Kidney (tissue), 14 donors: ENCODE measurements around the gene PLCH1. TPM values are rescaled to one million over a fixed set of nuclear protein-coding genes. Genes with fewer than 3 reads are reported as not detected.

Experiments
- DNase-seq, 5 donors: peaks; one replicate each; pipeline ENCODE4 v3.0.0-alpha.2; 2013 to 2020
- FAIRE-seq: peaks from 2 replicates; lab custom pipeline; 2012; peaks lifted over from hg19 to GRCh38; lab: Jason Lieb, UNC
- H3K27ac ChIP-seq, 2 donors: one replicate each; pipeline ENCODE4 v1.7.0; 2013; ENCODE audit warnings: low read depth in 2 of 2, low read length in 2 of 2, inconsistent platforms in 1 of 2
- H3K27me3 ChIP-seq: one replicate; pipeline ENCODE4 v1.7.1; 2013; ENCODE audit warnings: low read length, inconsistent platforms; ENCODE audit not compliant: control insufficient read depth, insufficient read depth
- H3K36me3 ChIP-seq, 3 donors: one replicate each; pipeline versions ENCODE4 v1.7.0 to v1.7.1; 2013; ENCODE audit warnings: low read length in 3 of 3, control low read depth in 1 of 3, inconsistent platforms in 1 of 3; ENCODE audit not compliant: insufficient read depth in 3 of 3, control insufficient read depth in 2 of 3
- H3K4me1 ChIP-seq, 3 donors: one replicate each; pipeline versions ENCODE4 v1.7.0 to v1.7.1; 2013; ENCODE audit warnings: low read length in 3 of 3, inconsistent platforms in 1 of 3, low read depth in 1 of 3; ENCODE audit not compliant: control insufficient read depth in 2 of 3, insufficient read depth in 2 of 3
- H3K4me3 ChIP-seq, 3 donors: one replicate each; pipeline versions ENCODE4 v1.7.0 to v1.8.1; 2013; ENCODE audit warnings: low read length in 3 of 3, control low read depth in 1 of 3, inconsistent platforms in 1 of 3
- H3K9ac ChIP-seq, 3 donors: one replicate each; pipeline versions ENCODE4 v1.7.0 to v1.7.1; 2013; ENCODE audit warnings: low read length in 3 of 3, control low read depth in 1 of 3, inconsistent platforms in 1 of 3
- H3K9me3 ChIP-seq, 3 donors: one replicate each; pipeline versions ENCODE4 v1.7.0 to v1.7.1; 2013; ENCODE audit warnings: low read length in 3 of 3, control low read depth in 1 of 3, inconsistent platforms in 1 of 3; ENCODE audit not compliant: control insufficient read depth in 2 of 3, insufficient read depth in 1 of 3
- intact Hi-C: fragments of 100-400 bp; cut with DNase I; formaldehyde crosslinking; loops from one replicate; pipeline ENCODE4 v1.11.1; 2022
- polyA plus RNA-seq: library from polyadenylated mRNA; stranded (reverse); fragments of 350-450 nt; fragmentation: Illumina TruSeq; extraction: RNeasy Lipid Tissue Mini Kit (QIAGEN cat#74804); gene quantifications from one replicate; pipeline ENCODE4 v1.2.3, GENCODE V29; 2014; ENCODE audit warnings: low read depth, low replicate concordance; ENCODE audit not compliant: insufficient read depth
- total RNA-seq: library from RNA; stranded (reverse); fragmentation: NEBNext Ultra II Directional; extraction: Animal tissue kit (Norgen Biotek cat#: 25700); gene quantifications from one replicate; pipeline ENCODE4 v1.2.1, GENCODE V29; 2021
- TF ChIP-seq, protein P1 (sequence below): IDR thresholded peaks from 3 replicates; pipeline ENCODE4 v1.5.1; 2012; ENCODE audit warnings: mild to moderate bottlenecking, moderate library complexity, borderline replicate concordance; ENCODE audit not compliant: insufficient read depth; ENCODE audit errors: extremely low read depth
- donor health status: control.
- donor health status: control.
- donor health status: control.
- donor health status: control.
- donor health status: control.
- donor health status: DM: yes; HTN: yes; CAD: no.
- donor health status: Normal renal cell carcinoma (clear cell type).

Gene PLCH1
- total and polyA plus RNA-seq, 2 donors from 2014 or later: 1.6 to 9.6 TPM

GRCh38 chr3:155780291-155780690 lies 35.4 kb upstream of the PLCH1 start:
- no peak for DNase-seq
- H3K36me3 ChIP-seq: peaks cover 0 to 2% (median 2%) of the 10 kb centered on the region in 3 donors
- H3K9ac ChIP-seq: no peak overlapping the region
- no peak overlapping the region for H3K4me3 ChIP-seq
- no peak overlapping the region for H3K27ac ChIP-seq
- H3K27me3 ChIP-seq: no peaks in the 10 kb centered on the region
- TF ChIP-seq, protein P1, sequence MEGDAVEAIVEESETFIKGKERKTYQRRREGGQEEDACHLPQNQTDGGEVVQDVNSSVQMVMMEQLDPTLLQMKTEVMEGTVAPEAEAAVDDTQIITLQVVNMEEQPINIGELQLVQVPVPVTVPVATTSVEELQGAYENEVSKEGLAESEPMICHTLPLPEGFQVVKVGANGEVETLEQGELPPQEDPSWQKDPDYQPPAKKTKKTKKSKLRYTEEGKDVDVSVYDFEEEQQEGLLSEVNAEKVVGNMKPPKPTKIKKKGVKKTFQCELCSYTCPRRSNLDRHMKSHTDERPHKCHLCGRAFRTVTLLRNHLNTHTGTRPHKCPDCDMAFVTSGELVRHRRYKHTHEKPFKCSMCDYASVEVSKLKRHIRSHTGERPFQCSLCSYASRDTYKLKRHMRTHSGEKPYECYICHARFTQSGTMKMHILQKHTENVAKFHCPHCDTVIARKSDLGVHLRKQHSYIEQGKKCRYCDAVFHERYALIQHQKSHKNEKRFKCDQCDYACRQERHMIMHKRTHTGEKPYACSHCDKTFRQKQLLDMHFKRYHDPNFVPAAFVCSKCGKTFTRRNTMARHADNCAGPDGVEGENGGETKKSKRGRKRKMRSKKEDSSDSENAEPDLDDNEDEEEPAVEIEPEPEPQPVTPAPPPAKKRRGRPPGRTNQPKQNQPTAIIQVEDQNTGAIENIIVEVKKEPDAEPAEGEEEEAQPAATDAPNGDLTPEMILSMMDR: no peak
- intact Hi-C loops: no loop called here
- H3K9me3 ChIP-seq: peaks cover 1 to 5% (median 3%) of the 10 kb centered on the region in 3 donors
- no peaks in the 10 kb centered on the region for H3K4me1 ChIP-seq
- FAIRE-seq: no peak

- TF ChIP-seq, protein P1: no peak
- intact Hi-C loops: no loop called here
These were observed 33.6 kb upstream of the PLCH1 start for GRCh38 chr3:155778462-155778861.

DNA sequence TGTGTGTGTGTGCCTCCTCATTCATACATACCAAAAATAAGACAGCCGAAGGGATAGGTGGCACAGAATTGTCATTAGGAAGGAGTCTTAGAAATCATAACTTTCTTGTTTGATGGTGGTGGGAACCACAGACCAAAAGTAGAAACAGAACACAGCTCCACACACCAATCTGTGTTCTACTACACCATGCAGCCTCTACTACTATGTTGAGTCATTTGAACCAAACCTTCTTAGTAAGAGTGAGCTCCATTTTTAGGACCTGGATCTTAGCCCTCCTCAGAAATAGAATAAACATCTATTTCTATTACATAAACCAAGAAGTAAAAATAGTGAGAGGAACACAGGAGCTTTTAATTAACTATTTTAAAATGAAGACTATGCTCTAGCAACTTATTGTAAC lies 27.9 kb upstream of the PLCH1 start:
- no peak for FAIRE-seq
- no peak for DNase-seq
- no peaks in the 10 kb centered on the region for H3K27me3 ChIP-seq
- no peaks in the 10 kb centered on the region for H3K4me1 ChIP-seq
- no peak overlapping the region for H3K27ac ChIP-seq
- intact Hi-C loops: no loop called here
- peaks cover 0 to 4% (median 0%) of the 10 kb centered on the region in 3 donors for H3K9me3 ChIP-seq
- TF ChIP-seq, protein P1: no peak
- H3K36me3 ChIP-seq: peaks cover 0 to 4% (median 2%) of the 10 kb centered on the region in 3 donors
- H3K4me3 ChIP-seq: no peak overlapping the region
- H3K9ac ChIP-seq: no peak overlapping the region

More at GRCh38 chr3:155778462-155778861, 33.6 kb upstream of the PLCH1 start:
- no peak for DNase-seq
- peaks cover 2 to 4% (median 3%) of the 10 kb centered on the region in 3 donors for H3K36me3 ChIP-seq
- H3K4me1 ChIP-seq: no peaks in the 10 kb centered on the region
- no peak for FAIRE-seq
- no peaks in the 10 kb centered on the region for H3K27me3 ChIP-seq
- no peak overlapping the region for H3K4me3 ChIP-seq
- H3K9ac ChIP-seq: no peak overlapping the region
- no peak overlapping the region for H3K27ac ChIP-seq
- H3K9me3 ChIP-seq: peaks cover 1 to 5% (median 3%) of the 10 kb centered on the region in 3 donors

GRCh38 chr3:155771126-155771525 lies 26.3 kb upstream of the PLCH1 start:
- Histone ChIP-seq H3K9me3 (peaks cover 0 to 4% (median 0%) of the 10 kb centered on the region in 3 donors), H3K27me3 (no peaks in the 10 kb centered on the region), H3K9ac (no peak overlapping the region), H3K27ac (no peak overlapping the region), H3K4me1 (no peaks in the 10 kb centered on the region), H3K36me3 (peaks cover 2 to 4% (median 2%) of the 10 kb centered on the region in 3 donors), H3K4me3 (no peak overlapping the region)
- DNase-seq: no peak
- FAIRE-seq: no peak
- intact Hi-C loops: no loop called here
- TF ChIP-seq, protein P1: no peak
